ENCODE data around the gene PLXDC2.

PLXDC2 gene

GRCh38 chr10:20334559-20334958, 518.3 kb downstream of the PLXDC2 start:
- DNase-seq (ENCODE audit: low read depth), result no peak
- H3K4me3 ChIP-seq (ENCODE audit: low read depth, low read length), result no peak overlapping the region
- TF ChIP-seq CTCF (IDR thresholded peaks at IDR 0.05; ENCODE audit: control insufficient read depth, extremely low read depth, insufficient read depth), result no peak
